GM12875 (cell line): ENCODE data around the gene FMN2.

ENCODE experiments used
- H3K4me3 ChIP-seq: one replicate; pipeline ENCODE4 v1.5.1; 2011; ENCODE audit warnings: low read depth, low read length, control low read depth
- CTCF ChIP-seq: IDR thresholded peaks from 2 replicates; pipeline ENCODE4 v1.5.1; 2011; ENCODE audit warnings: low read depth, mild to moderate bottlenecking, control low read depth, inconsistent platforms, low read length, moderate library complexity, borderline replicate concordance; ENCODE audit not compliant: insufficient read depth

Gene FMN2

GRCh38 chr1:240116831-240117769 is 25.4 kb downstream of the FMN2 start:
- TF ChIP-seq CTCF: no peak
- H3K4me3 ChIP-seq: no peak overlapping the region

- no peak for TF ChIP-seq CTCF
- no peak overlapping the region for H3K4me3 ChIP-seq
Measured at GRCh38 chr1:240117930-240118329, 26.2 kb downstream of the FMN2 start.

GRCh38 chr1:240122639-240123613 is 31.2 kb downstream of the FMN2 start:
- H3K4me3 ChIP-seq: no peak overlapping the region
- no peak for TF ChIP-seq CTCF

- H3K4me3 ChIP-seq: no peak overlapping the region
- TF ChIP-seq CTCF: no peak
Measured at GRCh38 chr1:240126821-240127220, 35.1 kb downstream of the FMN2 start.

- H3K4me3 ChIP-seq: no peak overlapping the region
- no peak for TF ChIP-seq CTCF
Measured at GRCh38 chr1:240128366-240128765, 36.7 kb downstream of the FMN2 start.

GRCh38 chr1:240134113-240134512 is 42.4 kb downstream of the FMN2 start:
- no peak overlapping the region for H3K4me3 ChIP-seq
- no peak for TF ChIP-seq CTCF
